ENCODE measurements around the gene RCBTB2. TPM values are rescaled to one million over a fixed set of nuclear protein-coding genes. Genes with fewer than 3 reads are reported as not detected.
A peak's percentile ranks its signal among the peaks of the same experiment; 100 is the strongest.

Gene RCBTB2
- total RNA-seq, 3 donors from 2014 or later, result 10.8 to 16.1 (median 14.9) TPM

GRCh38 chr13:48448285-48448958 is 84.5 kb downstream of the RCBTB2 start:
- H3K36me3 ChIP-seq, result no peaks in the 10 kb centered on the region
- DNase-seq (ENCODE audit: low spot score in 2 of 2), result no peak
- H3K9me3 ChIP-seq, result peaks cover 0 to 18% of the 10 kb centered on the region in 2 donors
- no peaks in the 10 kb centered on the region for H3K27me3 ChIP-seq
- no peaks in the 10 kb centered on the region for H3K4me1 ChIP-seq
- TF ChIP-seq POLR2A (IDR thresholded peaks at IDR 0.05) (no peak), POLR2AphosphoS5 (IDR thresholded peaks at IDR 0.05) (no peak), CTCF (IDR thresholded peaks at IDR 0.05) (no peak)
- peak overlapping the region in 1 of 2 donors; percentile 15 for H3K27ac ChIP-seq
- no peak overlapping the region for H3K4me3 ChIP-seq
- intact Hi-C loops (cut with DNase I; ENCODE audit: low total_unique reads), result no loop called here

GRCh38 chr13:48446464-48446863 is 86.4 kb downstream of the RCBTB2 start:
- H3K4me1 ChIP-seq, result no peaks in the 10 kb centered on the region

GRCh38 chr13:48443442-48444208 is 89.3 kb downstream of the RCBTB2 start:
- TF ChIP-seq POLR2A (IDR thresholded peaks at IDR 0.05) (no peak), POLR2AphosphoS5 (IDR thresholded peaks at IDR 0.05) (no peak), CTCF (IDR thresholded peaks at IDR 0.05) (no peak)
- no peaks in the 10 kb centered on the region for H3K36me3 ChIP-seq
- H3K4me3 ChIP-seq, result no peak overlapping the region
- no peaks in the 10 kb centered on the region for H3K9me3 ChIP-seq
- intact Hi-C loops (cut with DNase I; ENCODE audit: low total_unique reads), result no loop called here
- H3K27me3 ChIP-seq, result no peaks in the 10 kb centered on the region
- no peak overlapping the region for H3K27ac ChIP-seq
- no peak for DNase-seq (ENCODE audit: low spot score in 2 of 2)
- no peaks in the 10 kb centered on the region for H3K4me1 ChIP-seq

More at GRCh38 chr13:48446464-48446863, 86.4 kb downstream of the RCBTB2 start:
- H3K4me3 ChIP-seq, result no peak overlapping the region
- intact Hi-C loops (cut with DNase I; ENCODE audit: low total_unique reads), result no loop called here
- no peaks in the 10 kb centered on the region for H3K36me3 ChIP-seq
- H3K9me3 ChIP-seq, result peaks cover 0 to 15% of the 10 kb centered on the region in 2 donors
- no peaks in the 10 kb centered on the region for H3K27me3 ChIP-seq
- TF ChIP-seq POLR2A (IDR thresholded peaks at IDR 0.05), result no peak
- no peak for TF ChIP-seq POLR2AphosphoS5 (IDR thresholded peaks at IDR 0.05)
- TF ChIP-seq CTCF (IDR thresholded peaks at IDR 0.05), result no peak
- H3K27ac ChIP-seq, result no peak overlapping the region
- DNase-seq (ENCODE audit: low spot score in 2 of 2), result no peak

Other genes with a start within 250 kb of the RCBTB2 start
- gene RB1, start 229.3 kb downstream of the RCBTB2 start, total RNA-seq, result 10 to 100 TPM; 24.0 to 45.2 (median 43.6) TPM
- 10 to 100 TPM; 23.7 to 44.2 (median 40.5) TPM for gene LPAR6, start 120.0 kb downstream of the RCBTB2 start, total RNA-seq
- 1 to 10 TPM in 1 of 3 donors, under 1 TPM in 2; 0.32 to 1.0 (median 0.33) TPM for gene CYSLTR2, start 120.8 kb upstream of the RCBTB2 start, total RNA-seq

Data from breast epithelium (tissue), 4 donors.